Neural cell (in vitro differentiated cells): ENCODE measurements around the gene TIMM22. TPM values are rescaled to one million over a fixed set of nuclear protein-coding genes. Genes with fewer than 3 reads are reported as not detected.

ENCODE experiments used
- H2AFZ ChIP-seq: fragments of 200-600, 300-800 bp; sonication (generic), shearing (Covaris generic); 2 replicates; pipeline ENCODE4 v1.6.0; 2014; ENCODE audit warnings: low read depth, mild to moderate bottlenecking, antibody characterized with exemption, low read length, moderate library complexity
- H3F3A ChIP-seq: fragments of 200-600 bp; shearing (Covaris generic); 2 replicates; pipeline ENCODE4 v1.6.1; 2016; ENCODE audit warnings: mild to moderate bottlenecking, moderate library complexity, mixed read lengths, antibody characterized with exemption, low read length; ENCODE audit not compliant: insufficient read depth, poor library complexity, severe bottlenecking
- H3K27ac ChIP-seq: fragments of 200-600, 300-800 bp; sonication (generic), shearing (Covaris generic); 2 replicates; pipeline ENCODE4 v1.5.1; 2014; ENCODE audit warnings: mild to moderate bottlenecking, low read length, moderate library complexity
- H3K27me3 ChIP-seq: fragments of 300-800, 200-600 bp; sonication (generic), shearing (Covaris generic); 2 replicates; pipeline ENCODE4 v1.6.0; 2014; ENCODE audit warnings: mild to moderate bottlenecking, low read depth, low read length, moderate library complexity; ENCODE audit not compliant: insufficient read depth
- H3K36me3 ChIP-seq: fragments of 300-800, 200-600 bp; sonication (generic), shearing (Covaris generic); 2 replicates; pipeline ENCODE4 v1.5.1; 2014; ENCODE audit warnings: mild to moderate bottlenecking, antibody characterized with exemption, low read length, moderate library complexity; ENCODE audit not compliant: insufficient read depth
- H3K4me2 ChIP-seq: fragments of 300-800, 200-600 bp; sonication (generic), shearing (Covaris generic); 2 replicates; pipeline ENCODE4 v1.6.0; 2014; ENCODE audit warnings: mild to moderate bottlenecking, low read length
- H3K4me3 ChIP-seq: fragments of 300-800, 200-600 bp; sonication (generic), shearing (Covaris generic); 2 replicates; pipeline ENCODE4 v1.5.1; 2014; ENCODE audit warnings: mild to moderate bottlenecking, low read length, moderate library complexity
- H3K79me2 ChIP-seq: fragments of 200-600 bp; shearing (Covaris generic); replicated peaks from 2 replicates; pipeline ENCODE4 v1.6.0; 2014; ENCODE audit warnings: mild to moderate bottlenecking, low read length, moderate library complexity; ENCODE audit not compliant: insufficient read depth
- H3K9ac ChIP-seq: fragments of 300-800, 200-600 bp; sonication (generic), shearing (Covaris generic); 2 replicates; pipeline ENCODE4 v1.6.1; 2016; ENCODE audit warnings: mild to moderate bottlenecking, low read length, mixed read lengths
- H3K9me2 ChIP-seq: fragments of 200-600 bp; shearing (Covaris generic); 2 replicates; pipeline ENCODE4 v1.6.1; 2016; ENCODE audit warnings: mild to moderate bottlenecking, low read length, mixed read lengths; ENCODE audit not compliant: insufficient read depth
- H3K9me3 ChIP-seq: fragments of 200-600, 300-800 bp; sonication (generic), shearing (Covaris generic); 2 replicates; pipeline ENCODE4 v1.6.1; 2016; ENCODE audit warnings: mild to moderate bottlenecking, mixed run types, low read length, moderate library complexity, mixed read lengths
- H4K20me1 ChIP-seq: fragments of 200-600 bp; shearing (Covaris generic); 2 replicates; pipeline ENCODE4 v1.6.1; 2016; ENCODE audit warnings: mild to moderate bottlenecking, mixed run types; ENCODE audit not compliant: insufficient read depth
- EP300 ChIP-seq: fragments of 450-650 bp; conservative IDR thresholded peaks from 2 replicates; pipeline ENCODE4 v1.6.1; 2014; ENCODE audit warnings: antibody characterized with exemption, mild to moderate bottlenecking, moderate library complexity; ENCODE audit not compliant: poor library complexity, severe bottlenecking
- EZH2 ChIP-seq: fragments of 200-600, 300-800 bp; shearing (Covaris generic), sonication (generic); IDR thresholded peaks from 2 replicates; pipeline ENCODE4 v1.6.1; 2014; ENCODE audit warnings: antibody characterized with exemption, low read length, borderline replicate concordance, mild to moderate bottlenecking; ENCODE audit not compliant: insufficient read depth, poor library complexity, severe bottlenecking
- MXI1 ChIP-seq: fragments of 450-650 bp; conservative IDR thresholded peaks from 2 replicates; pipeline ENCODE4 v1.6.1; 2014; ENCODE audit warnings: antibody characterized with exemption, mild to moderate bottlenecking; ENCODE audit not compliant: poor library complexity, severe bottlenecking
- POLR2AphosphoS5 ChIP-seq: IDR thresholded peaks from 2 replicates; pipeline ENCODE4 v1.6.1; 2012
- RAD21 ChIP-seq: fragments of 450-650 bp; conservative IDR thresholded peaks from 2 replicates; pipeline ENCODE4 v1.6.1; 2014; ENCODE audit warnings: antibody characterized with exemption, mild to moderate bottlenecking, moderate library complexity
- SMC3 ChIP-seq: fragments of 450-650 bp; conservative IDR thresholded peaks from 2 replicates; pipeline ENCODE4 v1.6.1; 2014; ENCODE audit warnings: antibody characterized with exemption, mild to moderate bottlenecking, moderate library complexity; ENCODE audit not compliant: poor library complexity
- TAF1 ChIP-seq: IDR thresholded peaks from 2 replicates; pipeline ENCODE4 v1.6.1; 2012; ENCODE audit warnings: low read depth
- polyA plus RNA-seq: library from polyadenylated mRNA; depleted of rRNA; stranded (reverse); fragments of >200 nt; gene quantifications from 2 replicates; pipeline ENCODE4 v1.2.3, GENCODE V29; 2014
- TF ChIP-seq, protein P1 (sequence below): fragments of 450-650 bp; IDR thresholded peaks from 2 replicates; pipeline ENCODE4 v1.5.1; 2014; ENCODE audit warnings: antibody characterized with exemption, mild to moderate bottlenecking, moderate library complexity; ENCODE audit not compliant: poor library complexity, severe bottlenecking
- TF ChIP-seq, protein P2 (sequence below): IDR thresholded peaks from 2 replicates; pipeline ENCODE4 v1.6.1; 2012; ENCODE audit warnings: borderline replicate concordance

The TIMM22 gene
- polyA plus RNA-seq, 1 donor from 2014 or later = 16.7 TPM

DNA sequence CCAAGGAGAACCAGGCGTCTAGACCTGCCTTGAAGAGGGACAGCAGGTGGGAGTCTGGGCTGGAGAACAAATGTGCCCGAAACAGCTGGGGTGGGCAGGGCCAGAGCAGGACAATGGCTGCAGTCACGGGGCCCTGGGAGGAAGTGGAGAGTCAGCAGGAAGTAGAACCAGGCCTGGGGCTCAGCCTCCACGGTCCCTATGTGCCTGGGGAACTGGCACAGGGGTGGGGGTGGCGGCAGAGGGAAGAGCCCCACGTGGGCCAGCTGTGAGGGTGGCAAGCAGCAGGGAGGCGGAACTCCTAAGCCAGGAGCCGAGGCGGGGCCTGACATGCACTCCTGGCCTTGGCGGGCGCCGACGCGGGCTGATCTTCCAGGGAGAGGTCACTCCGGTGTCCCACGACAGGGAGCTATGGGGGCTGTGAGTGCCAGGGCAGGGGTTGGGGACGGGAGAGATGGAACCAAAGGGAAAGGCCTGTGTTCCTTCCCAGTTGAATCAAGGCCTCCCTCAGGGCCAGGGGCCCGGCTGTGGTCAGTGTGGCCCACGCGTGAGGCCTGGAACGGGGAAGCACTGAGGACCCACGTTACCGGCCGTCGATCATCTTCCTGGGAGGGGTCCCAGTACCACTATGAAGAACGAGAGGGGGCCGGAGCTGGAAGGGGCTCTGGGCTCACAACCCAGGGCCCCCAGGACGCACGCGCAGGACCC lies 42.7 kb downstream of the TIMM22 start:
- Histone ChIP-seq H3K36me3 (peaks cover 5% of the 10 kb centered on the region), H3K9me2 (no peaks in the 10 kb centered on the region), H3K9me3 (no peaks in the 10 kb centered on the region), H3K27ac (no peak overlapping the region), H3K4me2 (no peak overlapping the region), H4K20me1 (no peaks in the 10 kb centered on the region), H3K9ac (no peak overlapping the region), H3K79me2 (no peaks in the 10 kb centered on the region), H2AFZ (no peak overlapping the region), H3K27me3 (no peaks in the 10 kb centered on the region), H3F3A (no peaks in the 10 kb centered on the region), H3K4me3 (no peak overlapping the region)
- TF ChIP-seq, protein P1, sequence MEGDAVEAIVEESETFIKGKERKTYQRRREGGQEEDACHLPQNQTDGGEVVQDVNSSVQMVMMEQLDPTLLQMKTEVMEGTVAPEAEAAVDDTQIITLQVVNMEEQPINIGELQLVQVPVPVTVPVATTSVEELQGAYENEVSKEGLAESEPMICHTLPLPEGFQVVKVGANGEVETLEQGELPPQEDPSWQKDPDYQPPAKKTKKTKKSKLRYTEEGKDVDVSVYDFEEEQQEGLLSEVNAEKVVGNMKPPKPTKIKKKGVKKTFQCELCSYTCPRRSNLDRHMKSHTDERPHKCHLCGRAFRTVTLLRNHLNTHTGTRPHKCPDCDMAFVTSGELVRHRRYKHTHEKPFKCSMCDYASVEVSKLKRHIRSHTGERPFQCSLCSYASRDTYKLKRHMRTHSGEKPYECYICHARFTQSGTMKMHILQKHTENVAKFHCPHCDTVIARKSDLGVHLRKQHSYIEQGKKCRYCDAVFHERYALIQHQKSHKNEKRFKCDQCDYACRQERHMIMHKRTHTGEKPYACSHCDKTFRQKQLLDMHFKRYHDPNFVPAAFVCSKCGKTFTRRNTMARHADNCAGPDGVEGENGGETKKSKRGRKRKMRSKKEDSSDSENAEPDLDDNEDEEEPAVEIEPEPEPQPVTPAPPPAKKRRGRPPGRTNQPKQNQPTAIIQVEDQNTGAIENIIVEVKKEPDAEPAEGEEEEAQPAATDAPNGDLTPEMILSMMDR = no peak
- no peak for TF ChIP-seq MXI1
- no peak for TF ChIP-seq TAF1

DNA sequence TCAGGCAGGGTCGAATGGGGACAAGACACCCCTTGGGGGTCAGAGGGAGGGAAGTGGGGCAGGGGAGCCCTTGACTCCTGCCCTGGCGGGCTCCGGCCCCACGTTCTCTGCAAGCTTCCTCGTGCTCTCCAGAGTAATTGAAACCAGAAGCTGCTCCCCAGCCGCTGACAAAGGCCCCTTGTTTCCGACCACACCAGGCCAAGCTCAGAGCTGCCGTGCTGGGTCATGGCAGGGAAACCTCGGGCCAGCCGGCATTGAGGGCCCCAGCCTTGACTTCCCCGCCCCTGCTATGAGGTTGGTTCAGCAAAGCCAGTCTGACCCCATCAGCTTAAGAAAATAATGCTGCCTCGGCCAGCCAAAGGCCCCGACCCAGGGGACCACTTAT lies 43.3 kb downstream of the TIMM22 start:
- Histone ChIP-seq H4K20me1 (no peaks in the 10 kb centered on the region), H3K4me3 (no peak overlapping the region), H3K4me2 (no peak overlapping the region), H3K36me3 (peaks cover 5% of the 10 kb centered on the region), H3K9me3 (no peaks in the 10 kb centered on the region), H3F3A (no peaks in the 10 kb centered on the region), H3K27me3 (no peaks in the 10 kb centered on the region), H3K9me2 (no peaks in the 10 kb centered on the region), H3K27ac (no peak overlapping the region), H3K79me2 (no peaks in the 10 kb centered on the region), H3K9ac (no peak overlapping the region), H2AFZ (no peak overlapping the region)
- no peak for TF ChIP-seq EZH2
- TF ChIP-seq, protein P1 = no peak
- no peak for TF ChIP-seq RAD21
- TF ChIP-seq EP300 = no peak
- no peak for TF ChIP-seq POLR2AphosphoS5
- TF ChIP-seq, protein P2, sequence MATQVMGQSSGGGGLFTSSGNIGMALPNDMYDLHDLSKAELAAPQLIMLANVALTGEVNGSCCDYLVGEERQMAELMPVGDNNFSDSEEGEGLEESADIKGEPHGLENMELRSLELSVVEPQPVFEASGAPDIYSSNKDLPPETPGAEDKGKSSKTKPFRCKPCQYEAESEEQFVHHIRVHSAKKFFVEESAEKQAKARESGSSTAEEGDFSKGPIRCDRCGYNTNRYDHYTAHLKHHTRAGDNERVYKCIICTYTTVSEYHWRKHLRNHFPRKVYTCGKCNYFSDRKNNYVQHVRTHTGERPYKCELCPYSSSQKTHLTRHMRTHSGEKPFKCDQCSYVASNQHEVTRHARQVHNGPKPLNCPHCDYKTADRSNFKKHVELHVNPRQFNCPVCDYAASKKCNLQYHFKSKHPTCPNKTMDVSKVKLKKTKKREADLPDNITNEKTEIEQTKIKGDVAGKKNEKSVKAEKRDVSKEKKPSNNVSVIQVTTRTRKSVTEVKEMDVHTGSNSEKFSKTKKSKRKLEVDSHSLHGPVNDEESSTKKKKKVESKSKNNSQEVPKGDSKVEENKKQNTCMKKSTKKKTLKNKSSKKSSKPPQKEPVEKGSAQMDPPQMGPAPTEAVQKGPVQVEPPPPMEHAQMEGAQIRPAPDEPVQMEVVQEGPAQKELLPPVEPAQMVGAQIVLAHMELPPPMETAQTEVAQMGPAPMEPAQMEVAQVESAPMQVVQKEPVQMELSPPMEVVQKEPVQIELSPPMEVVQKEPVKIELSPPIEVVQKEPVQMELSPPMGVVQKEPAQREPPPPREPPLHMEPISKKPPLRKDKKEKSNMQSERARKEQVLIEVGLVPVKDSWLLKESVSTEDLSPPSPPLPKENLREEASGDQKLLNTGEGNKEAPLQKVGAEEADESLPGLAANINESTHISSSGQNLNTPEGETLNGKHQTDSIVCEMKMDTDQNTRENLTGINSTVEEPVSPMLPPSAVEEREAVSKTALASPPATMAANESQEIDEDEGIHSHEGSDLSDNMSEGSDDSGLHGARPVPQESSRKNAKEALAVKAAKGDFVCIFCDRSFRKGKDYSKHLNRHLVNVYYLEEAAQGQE = no peak
- TF ChIP-seq MXI1 = no peak
- no peak for TF ChIP-seq SMC3
- TF ChIP-seq TAF1 = no peak
